Measurements from ENCODE around the gene MARK2. TPM values are rescaled to one million over a fixed set of nuclear protein-coding genes. Genes with fewer than 3 reads are reported as not detected.

MARK2 gene
- polyA plus RNA-seq, 1 donor (not counting 4 experiments of a cell fraction or from before 2014, with no cell fraction given), result 20.8 TPM

DNA sequence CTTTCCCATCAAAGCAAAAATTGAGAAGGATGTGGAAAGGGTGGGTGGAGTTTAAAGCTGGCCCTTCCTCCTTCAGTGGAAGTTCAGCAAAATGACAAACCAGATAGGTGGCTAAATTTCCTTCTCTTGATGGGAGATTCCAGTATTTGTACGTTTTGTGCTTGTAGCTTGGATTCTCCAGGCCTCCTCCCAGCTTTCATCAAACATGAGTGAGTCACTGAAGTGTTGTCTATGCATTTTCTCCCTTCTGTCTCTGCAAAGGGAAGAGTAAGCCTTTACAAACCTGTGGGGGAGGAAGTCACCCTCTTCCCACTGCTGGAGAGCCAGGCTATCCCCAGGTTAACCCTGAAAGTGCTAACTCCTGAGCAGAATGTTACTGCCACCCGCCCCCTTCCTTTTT lies 6.4 kb downstream of the MARK2 start:
- Histone ChIP-seq H3K79me2 (ENCODE audit: control insufficient read depth, insufficient read depth, low read length) (peaks cover 91% of the 10 kb centered on the region), H3K27me3 (ENCODE audit: control insufficient read depth, extremely low read depth, insufficient read depth, low read length) (no peaks in the 10 kb centered on the region), H3K36me3 (ENCODE audit: control insufficient read depth in 2 of 2, extremely low read depth in 1 of 2, insufficient read depth in 2 of 2, low read length in 2 of 2) (peaks cover 6 to 22% of the 10 kb centered on the region in 2 experiments), H3K9ac (ENCODE audit: control insufficient read depth, extremely low read depth, insufficient read depth, low read length) (no peak overlapping the region), H3K9me1 (ENCODE audit: control insufficient read depth, extremely low read depth, insufficient read depth, low read length) (peaks cover 12% of the 10 kb centered on the region), H3K4me3 (ENCODE audit: control insufficient read depth in 2 of 3, extremely low read depth in 1 of 3, insufficient read depth in 2 of 3, low read depth in 1 of 3, low read length in 3 of 3) (no peak overlapping the region), H3K4me2 (ENCODE audit: control insufficient read depth, extremely low read depth, insufficient read depth, low read depth, low read length) (peak overlapping the region; percentile 39), H3K27ac (ENCODE audit: control insufficient read depth, insufficient read depth, low read length) (peak overlapping the region; percentile 61), H3K9me3 (ENCODE audit: control insufficient read depth, low read depth, low read length) (no peaks in the 10 kb centered on the region), H3K4me1 (ENCODE audit: control insufficient read depth, extremely low read depth, insufficient read depth, low read length) (peaks cover 48% of the 10 kb centered on the region), H4K20me1 (ENCODE audit: control insufficient read depth, extremely low read depth, insufficient read depth, low read length) (peaks cover 35% of the 10 kb centered on the region), H2AFZ (ENCODE audit: control insufficient read depth, low read length) (no peak overlapping the region)
- no peak for TF ChIP-seq EZH2 (IDR thresholded peaks at IDR 0.05; ENCODE audit: low read length)
- TF ChIP-seq, protein P1, sequence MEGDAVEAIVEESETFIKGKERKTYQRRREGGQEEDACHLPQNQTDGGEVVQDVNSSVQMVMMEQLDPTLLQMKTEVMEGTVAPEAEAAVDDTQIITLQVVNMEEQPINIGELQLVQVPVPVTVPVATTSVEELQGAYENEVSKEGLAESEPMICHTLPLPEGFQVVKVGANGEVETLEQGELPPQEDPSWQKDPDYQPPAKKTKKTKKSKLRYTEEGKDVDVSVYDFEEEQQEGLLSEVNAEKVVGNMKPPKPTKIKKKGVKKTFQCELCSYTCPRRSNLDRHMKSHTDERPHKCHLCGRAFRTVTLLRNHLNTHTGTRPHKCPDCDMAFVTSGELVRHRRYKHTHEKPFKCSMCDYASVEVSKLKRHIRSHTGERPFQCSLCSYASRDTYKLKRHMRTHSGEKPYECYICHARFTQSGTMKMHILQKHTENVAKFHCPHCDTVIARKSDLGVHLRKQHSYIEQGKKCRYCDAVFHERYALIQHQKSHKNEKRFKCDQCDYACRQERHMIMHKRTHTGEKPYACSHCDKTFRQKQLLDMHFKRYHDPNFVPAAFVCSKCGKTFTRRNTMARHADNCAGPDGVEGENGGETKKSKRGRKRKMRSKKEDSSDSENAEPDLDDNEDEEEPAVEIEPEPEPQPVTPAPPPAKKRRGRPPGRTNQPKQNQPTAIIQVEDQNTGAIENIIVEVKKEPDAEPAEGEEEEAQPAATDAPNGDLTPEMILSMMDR (optimal IDR thresholded peaks at IDR 0.05 in 1 of 3, IDR thresholded peaks at IDR 0.05 in 1 of 3, conservative IDR thresholded peaks at IDR 0.05 in 1 of 3; ENCODE audit: extremely low read depth in 1 of 3, insufficient read depth in 2 of 3, low read length in 3 of 3), result no peak
- FAIRE-seq, result peak; percentile 67
- dilution Hi-C loops (cut with MboI; ENCODE audit: extremely low pct_ligation_motif_present, low sequenced_read_pairs), result no loop called here
- no peak for DNase-seq (ENCODE audit: low read depth, low spot score)

DNA sequence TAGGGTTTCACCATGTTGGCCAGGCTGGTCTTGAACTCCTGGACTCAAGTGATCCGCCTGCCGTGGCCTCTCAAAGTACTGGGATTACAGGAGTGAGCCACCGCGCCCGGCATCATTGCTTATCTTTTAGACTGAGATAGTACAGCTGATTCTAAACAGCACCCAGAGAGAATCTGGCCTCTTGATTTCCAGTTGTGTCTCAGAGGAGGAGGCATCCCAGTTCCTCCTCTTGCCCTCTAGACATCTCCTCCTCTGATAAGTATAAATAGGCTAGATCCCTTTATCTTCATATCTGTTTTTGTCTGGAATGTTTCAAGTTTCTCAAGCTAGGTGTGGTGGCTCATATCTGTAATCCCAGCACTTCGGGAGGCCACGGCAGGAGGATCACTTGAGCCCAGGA lies 7.0 kb downstream of the MARK2 start:
- Histone ChIP-seq H3K9me1 (ENCODE audit: control insufficient read depth, extremely low read depth, insufficient read depth, low read length) (peaks cover 12% of the 10 kb centered on the region), H3K9ac (ENCODE audit: control insufficient read depth, extremely low read depth, insufficient read depth, low read length) (no peak overlapping the region), H3K4me2 (ENCODE audit: control insufficient read depth, extremely low read depth, insufficient read depth, low read depth, low read length) (no peak overlapping the region), H3K27ac (ENCODE audit: control insufficient read depth, insufficient read depth, low read length) (peak overlapping the region; percentile 61), H4K20me1 (ENCODE audit: control insufficient read depth, extremely low read depth, insufficient read depth, low read length) (peaks cover 29% of the 10 kb centered on the region), H2AFZ (ENCODE audit: control insufficient read depth, low read length) (no peak overlapping the region), H3K36me3 (ENCODE audit: control insufficient read depth in 2 of 2, extremely low read depth in 1 of 2, insufficient read depth in 2 of 2, low read length in 2 of 2) (peaks cover 6 to 27% of the 10 kb centered on the region in 2 experiments), H3K4me1 (ENCODE audit: control insufficient read depth, extremely low read depth, insufficient read depth, low read length) (peaks cover 42% of the 10 kb centered on the region), H3K79me2 (ENCODE audit: control insufficient read depth, insufficient read depth, low read length) (peaks cover 91% of the 10 kb centered on the region), H3K27me3 (ENCODE audit: control insufficient read depth, extremely low read depth, insufficient read depth, low read length) (no peaks in the 10 kb centered on the region), H3K4me3 (ENCODE audit: control insufficient read depth in 2 of 3, extremely low read depth in 1 of 3, insufficient read depth in 2 of 3, low read depth in 1 of 3, low read length in 3 of 3) (no peak overlapping the region), H3K9me3 (ENCODE audit: control insufficient read depth, low read depth, low read length) (no peaks in the 10 kb centered on the region)
- DNase-seq (ENCODE audit: low read depth, low spot score) (no peak), FAIRE-seq (no peak)
- dilution Hi-C loops (cut with MboI; ENCODE audit: extremely low pct_ligation_motif_present, low sequenced_read_pairs), result no loop called here
- TF ChIP-seq EZH2 (IDR thresholded peaks at IDR 0.05; ENCODE audit: low read length), result no peak
- TF ChIP-seq, protein P1 (optimal IDR thresholded peaks at IDR 0.05 in 1 of 3, IDR thresholded peaks at IDR 0.05 in 1 of 3, conservative IDR thresholded peaks at IDR 0.05 in 1 of 3; ENCODE audit: extremely low read depth in 1 of 3, insufficient read depth in 2 of 3, low read length in 3 of 3), result no peak

All from keratinocyte (primary cell).